ENCODE results near the gene COL6A3. TPM values are rescaled to one million over a fixed set of nuclear protein-coding genes. Genes with fewer than 3 reads are reported as not detected.
A peak's percentile ranks its signal among the peaks of the same experiment; 100 is the strongest.

The COL6A3 gene
- total RNA-seq, 1 experiment from 2014 or later: 0.81 TPM

DNA sequence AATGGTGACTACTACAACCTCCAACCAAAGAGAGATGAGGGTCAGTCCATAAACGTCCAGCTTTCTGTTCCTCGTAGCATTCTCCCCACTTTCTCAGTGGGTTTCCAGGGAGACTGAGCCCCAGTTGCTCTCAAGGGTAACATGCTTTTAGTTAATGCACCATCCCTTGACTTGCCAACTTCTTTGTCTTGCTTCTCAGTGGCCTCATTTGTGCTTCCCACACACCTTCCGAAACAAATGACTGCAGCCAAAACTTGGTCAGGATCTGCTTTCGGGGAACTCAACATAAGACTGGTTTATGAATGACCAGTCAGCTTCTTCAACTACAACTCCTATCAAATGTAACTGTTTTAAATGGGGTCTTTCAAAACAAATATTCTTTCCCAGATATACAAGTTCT lies 94.1 kb downstream of the COL6A3 start:
- H3K18ac ChIP-seq (ENCODE audit: insufficient read length, low read depth, low read length): no peak overlapping the region
- no peak overlapping the region for H4K5ac ChIP-seq (ENCODE audit: insufficient read length, low read depth, low read length)
- H3K27ac Mint-ChIP-seq: 0 out of 7 replicates have a peak overlapping the region, but pooled peaks of 1 of the 3 experiments have one; percentile 17
- no peak overlapping the region for H3T11ph ChIP-seq (ENCODE audit: low read length)
- H2BK12ac ChIP-seq (ENCODE audit: insufficient read length, low read depth, low read length): no peak overlapping the region
- no peaks in the 10 kb centered on the region for H3K9me3 ChIP-seq (ENCODE audit: control insufficient read depth, low read depth, low read length)
- no peak overlapping the region for H3K4me3 Mint-ChIP-seq
- H2AK5ac ChIP-seq (ENCODE audit: insufficient read length, low read length): no peak overlapping the region
- TF ChIP-seq, protein P1, sequence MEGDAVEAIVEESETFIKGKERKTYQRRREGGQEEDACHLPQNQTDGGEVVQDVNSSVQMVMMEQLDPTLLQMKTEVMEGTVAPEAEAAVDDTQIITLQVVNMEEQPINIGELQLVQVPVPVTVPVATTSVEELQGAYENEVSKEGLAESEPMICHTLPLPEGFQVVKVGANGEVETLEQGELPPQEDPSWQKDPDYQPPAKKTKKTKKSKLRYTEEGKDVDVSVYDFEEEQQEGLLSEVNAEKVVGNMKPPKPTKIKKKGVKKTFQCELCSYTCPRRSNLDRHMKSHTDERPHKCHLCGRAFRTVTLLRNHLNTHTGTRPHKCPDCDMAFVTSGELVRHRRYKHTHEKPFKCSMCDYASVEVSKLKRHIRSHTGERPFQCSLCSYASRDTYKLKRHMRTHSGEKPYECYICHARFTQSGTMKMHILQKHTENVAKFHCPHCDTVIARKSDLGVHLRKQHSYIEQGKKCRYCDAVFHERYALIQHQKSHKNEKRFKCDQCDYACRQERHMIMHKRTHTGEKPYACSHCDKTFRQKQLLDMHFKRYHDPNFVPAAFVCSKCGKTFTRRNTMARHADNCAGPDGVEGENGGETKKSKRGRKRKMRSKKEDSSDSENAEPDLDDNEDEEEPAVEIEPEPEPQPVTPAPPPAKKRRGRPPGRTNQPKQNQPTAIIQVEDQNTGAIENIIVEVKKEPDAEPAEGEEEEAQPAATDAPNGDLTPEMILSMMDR (conservative IDR thresholded peaks at IDR 0.05): no peak
- no peak overlapping the region for H2AFZ ChIP-seq (ENCODE audit: low read length)
- H3K36me3 Mint-ChIP-seq (ENCODE audit: insufficient read depth in 1 of 3, low read depth in 3 of 3): no peaks in the 10 kb centered on the region
- no peak overlapping the region for H3K4me2 ChIP-seq (ENCODE audit: insufficient read depth, insufficient read length, low read length)
- no peak overlapping the region for H2BK120ac ChIP-seq (ENCODE audit: low read depth, low read length, poor library complexity, severe bottlenecking)
- peaks cover 4 to 6% of the 10 kb centered on the region in 2 experiments for H3K4me1 Mint-ChIP-seq
- no peaks in the 10 kb centered on the region for H3K79me1 ChIP-seq (ENCODE audit: insufficient read depth, low read depth, low read length, poor library complexity, severe bottlenecking)
- H2BK20ac ChIP-seq (ENCODE audit: low read depth, low read length, poor library complexity, severe bottlenecking): no peak overlapping the region
- no peak overlapping the region for H4K8ac ChIP-seq (replicated peaks; ENCODE audit: insufficient read length, low read depth, low read length)
- DNase-seq: no peak
- H3K9ac ChIP-seq (ENCODE audit: extremely low read depth, insufficient read length, low read length): no peak overlapping the region
- no peaks in the 10 kb centered on the region for H3K79me2 ChIP-seq (ENCODE audit: insufficient read depth, low read length)
- no peaks in the 10 kb centered on the region for H3K4me1 ChIP-seq (ENCODE audit: insufficient read depth, low read length)
- H3K9me3 Mint-ChIP-seq: no peaks in the 10 kb centered on the region
- WGBS (ENCODE audit: extremely low coverage, insufficient read length, low lambda C conversion rate): no CpG with 5 or more reads among the region's 4 CpGs
- no peak overlapping the region for H3K4ac ChIP-seq (ENCODE audit: low read depth, low read length)
- H3K27me3 ChIP-seq (ENCODE audit: insufficient read depth, low read length): no peaks in the 10 kb centered on the region
- no peak overlapping the region for H2BK15ac ChIP-seq (ENCODE audit: low read depth, low read length)
- peaks cover 6% of the 10 kb centered on the region for H3K27me3 Mint-ChIP-seq (ENCODE audit: low read depth)
- no peaks in the 10 kb centered on the region for H3K23me2 ChIP-seq (ENCODE audit: insufficient read length, low read depth, low read length, poor library complexity, severe bottlenecking)
- H4K91ac ChIP-seq (ENCODE audit: insufficient read length, low read depth, low read length): no peak overlapping the region
- no peaks in the 10 kb centered on the region for H4K20me1 ChIP-seq (ENCODE audit: control insufficient read depth, insufficient read depth, insufficient read length)
- no peak overlapping the region for H3K56ac ChIP-seq (ENCODE audit: insufficient read length, low read depth, low read length)
- no peak overlapping the region for H3K27ac ChIP-seq (ENCODE audit: insufficient read length, low read depth, low read length)
- H3K14ac ChIP-seq (ENCODE audit: insufficient read depth, low read length): no peak overlapping the region
- H2BK5ac ChIP-seq (ENCODE audit: insufficient read length, low read length): no peak overlapping the region
- H3K23ac ChIP-seq (ENCODE audit: insufficient read length, low read depth, low read length): no peak overlapping the region

Measured in H9 (cell line).